ENCODE measurements around the gene ZNF76.
"Not testable (repeated sequence)": the region's sequence is repeated elsewhere in the genome, so short reads cannot be mapped to it uniquely, and the experiment has no call there.

ZNF76 gene

DNA sequence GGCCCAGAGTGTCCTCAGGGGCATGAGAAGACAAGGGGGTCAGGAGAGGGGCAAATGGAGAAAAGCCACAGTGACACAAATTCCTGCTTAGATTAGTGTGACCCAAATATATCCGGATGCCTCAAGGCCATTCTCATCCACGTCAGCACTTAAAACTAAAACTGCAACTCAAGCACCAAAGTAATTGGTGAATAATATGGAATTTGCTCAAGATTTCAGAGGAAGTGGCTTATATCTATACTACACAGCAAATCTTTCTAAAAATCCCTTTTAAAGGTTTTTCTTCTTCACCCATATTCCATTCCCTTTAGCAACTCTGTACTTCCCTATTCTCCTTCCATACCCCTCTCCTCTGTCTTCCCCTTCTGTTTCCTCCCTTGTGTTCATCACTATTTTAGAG, 53.3 kb downstream of the ZNF76 start:
- DNase-seq (ENCODE audit: low read depth): no peak

DNA sequence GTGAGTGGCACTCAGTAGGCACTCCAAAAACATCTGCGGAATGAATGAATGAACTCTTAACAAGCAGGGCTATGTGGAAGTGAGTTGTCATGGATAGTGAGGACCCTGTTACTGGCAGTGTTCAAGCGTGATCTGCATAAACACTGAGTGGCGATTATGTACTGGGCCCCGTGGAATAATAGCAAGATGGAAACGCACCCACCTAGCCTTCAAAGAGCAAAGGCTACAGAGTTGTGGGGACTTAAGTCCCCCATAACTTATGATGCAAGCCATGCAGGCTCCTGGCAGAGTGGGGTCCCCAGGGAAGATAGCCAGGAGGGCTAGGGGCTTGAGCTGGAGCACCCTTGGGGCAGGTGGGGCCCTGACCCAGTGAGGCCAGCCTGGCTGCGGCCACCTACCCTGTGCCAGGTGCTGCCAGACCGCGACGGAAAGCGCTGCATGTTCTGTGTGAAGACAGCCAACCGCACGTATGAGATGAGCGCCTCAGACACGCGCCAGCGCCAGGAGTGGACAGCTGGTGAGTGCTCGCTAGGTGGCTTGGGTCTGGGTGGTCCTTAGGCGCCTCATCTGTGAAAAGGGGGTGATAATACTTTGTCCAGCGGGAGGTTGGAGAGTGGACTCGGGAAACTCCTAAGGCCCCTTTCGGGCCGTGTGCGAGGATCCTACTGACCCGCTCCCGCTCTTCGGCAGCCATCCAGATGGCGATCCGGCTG, 58.1 kb downstream of the ZNF76 start:
- peak overlapping the region; percentile 53 for H3K4me3 ChIP-seq (ENCODE audit: low read depth, low read length)

More for the DNA sequence above, 53.3 kb downstream of the ZNF76 start:
- H3K4me3 ChIP-seq (ENCODE audit: low read depth, low read length): no peak overlapping the region

DNA sequence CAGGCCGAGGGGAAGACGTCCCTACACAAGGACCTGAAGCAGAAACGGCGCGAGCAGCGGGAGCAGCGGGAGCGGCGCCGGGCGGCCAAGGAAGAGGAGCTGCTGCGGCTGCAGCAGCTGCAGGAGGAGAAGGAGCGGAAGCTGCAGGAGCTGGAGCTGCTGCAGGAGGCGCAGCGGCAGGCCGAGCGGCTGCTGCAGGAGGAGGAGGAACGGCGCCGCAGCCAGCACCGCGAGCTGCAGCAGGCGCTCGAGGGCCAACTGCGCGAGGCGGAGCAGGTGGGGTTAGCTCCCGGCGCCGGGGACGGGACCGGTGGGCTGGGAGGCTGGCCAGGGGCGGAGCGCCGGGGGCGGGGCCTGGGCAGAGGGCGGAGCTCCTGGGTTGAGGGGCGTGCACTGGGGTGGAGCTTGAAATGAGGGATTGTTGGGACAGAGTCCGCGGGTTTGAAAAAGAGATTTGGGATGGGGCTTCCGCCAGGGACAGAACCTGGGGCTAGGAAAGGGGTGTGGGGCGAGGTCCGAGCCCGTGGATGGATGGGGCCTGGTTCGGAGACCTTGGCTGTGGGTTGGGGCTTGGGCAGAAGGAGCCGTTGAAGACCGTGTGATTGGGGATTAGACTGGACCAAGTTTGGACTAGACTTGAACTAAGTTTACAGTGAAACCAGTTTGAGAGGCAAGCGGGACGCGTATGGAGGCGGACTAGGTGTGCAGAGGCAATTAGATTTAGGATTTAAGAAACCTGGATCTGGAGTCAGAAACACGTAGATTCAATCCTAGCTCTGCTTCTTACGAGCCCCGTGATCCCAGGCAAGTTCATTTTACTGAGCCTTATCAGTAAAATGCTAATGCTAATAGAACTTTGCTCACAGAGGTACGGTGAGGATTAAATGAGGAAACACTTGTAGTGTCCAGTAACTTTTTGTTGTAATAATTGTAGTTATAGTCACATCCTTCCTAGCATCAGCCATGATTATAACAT, 58.9 kb downstream of the ZNF76 start:
- DNase-seq (ENCODE audit: low read depth): peak; percentile 56
- H3K4me3 ChIP-seq (ENCODE audit: low read depth, low read length): peak overlapping the region; percentile 53

More for the DNA sequence above, 58.1 kb downstream of the ZNF76 start:
- no peak for DNase-seq (ENCODE audit: low read depth)

DNA sequence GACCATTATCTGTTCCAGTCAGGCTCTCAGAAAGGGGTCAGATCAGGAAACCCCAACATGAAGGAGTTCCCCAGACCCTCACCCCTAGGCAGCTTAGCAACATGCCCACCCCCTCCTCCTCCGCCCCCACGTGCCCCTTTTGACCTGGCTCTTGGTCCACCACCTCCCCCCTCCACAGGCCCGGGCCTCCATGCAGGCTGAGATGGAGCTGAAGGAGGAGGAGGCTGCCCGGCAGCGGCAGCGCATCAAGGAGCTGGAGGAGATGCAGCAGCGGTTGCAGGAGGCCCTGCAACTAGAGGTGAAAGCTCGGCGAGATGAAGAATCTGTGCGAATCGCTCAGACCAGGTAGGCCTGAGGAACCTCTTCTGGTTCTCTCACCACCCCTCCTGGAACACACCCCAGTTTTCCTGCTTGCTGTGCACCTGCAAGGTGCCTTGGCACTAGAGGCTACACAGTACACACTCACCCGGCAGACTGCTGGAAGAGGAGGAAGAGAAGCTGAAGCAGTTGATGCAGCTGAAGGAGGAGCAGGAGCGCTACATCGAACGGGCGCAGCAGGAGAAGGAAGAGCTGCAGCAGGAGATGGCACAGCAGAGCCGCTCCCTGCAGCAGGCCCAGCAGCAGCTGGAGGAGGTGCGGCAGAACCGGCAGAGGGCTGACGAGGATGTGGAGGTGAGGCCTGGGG, 60.0 kb downstream of the ZNF76 start:
- no peak for DNase-seq (ENCODE audit: low read depth)
- H3K4me3 ChIP-seq (ENCODE audit: low read depth, low read length): no peak overlapping the region

DNA sequence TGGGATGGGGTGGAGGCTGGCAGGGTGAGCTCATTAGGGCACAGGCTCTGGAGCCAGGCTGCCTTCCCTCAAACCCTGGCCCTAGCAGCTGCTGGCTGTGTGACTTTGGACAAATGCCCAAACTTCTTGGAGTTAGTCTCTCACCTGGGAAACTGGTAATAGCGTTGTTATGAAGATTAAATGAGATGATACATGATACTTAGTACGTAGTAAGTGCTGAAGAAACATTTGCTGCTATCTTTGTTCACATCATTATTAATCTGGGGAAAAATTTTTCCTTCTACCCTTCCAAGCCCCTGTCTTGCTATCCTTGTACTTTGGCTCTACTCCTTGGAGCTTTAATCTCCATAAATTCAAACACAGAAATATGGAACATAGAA, 60.5 kb downstream of the ZNF76 start:
- H3K4me3 ChIP-seq (ENCODE audit: low read depth, low read length): no peak overlapping the region
- DNase-seq (ENCODE audit: low read depth): no peak

DNA sequence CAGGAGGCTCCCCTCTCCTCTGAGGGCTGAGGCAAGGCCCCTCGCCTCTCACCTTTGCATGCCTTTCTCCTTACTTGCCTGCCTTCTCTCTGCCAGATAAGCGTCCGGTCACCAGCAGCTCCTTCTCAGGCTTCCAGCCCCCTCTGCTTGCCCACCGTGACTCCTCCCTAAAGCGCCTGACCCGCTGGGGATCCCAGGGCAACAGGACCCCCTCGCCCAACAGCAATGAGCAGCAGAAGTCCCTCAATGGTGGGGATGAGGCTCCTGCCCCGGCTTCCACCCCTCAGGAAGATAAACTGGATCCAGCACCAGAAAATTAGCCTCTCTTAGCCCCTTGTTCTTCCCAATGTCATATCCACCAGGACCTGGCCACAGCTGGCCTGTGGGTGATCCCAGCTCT, 61.6 kb downstream of the ZNF76 start:
- no peak for DNase-seq (ENCODE audit: low read depth)
- H3K4me3 ChIP-seq (ENCODE audit: low read depth, low read length): no peak overlapping the region

DNA sequence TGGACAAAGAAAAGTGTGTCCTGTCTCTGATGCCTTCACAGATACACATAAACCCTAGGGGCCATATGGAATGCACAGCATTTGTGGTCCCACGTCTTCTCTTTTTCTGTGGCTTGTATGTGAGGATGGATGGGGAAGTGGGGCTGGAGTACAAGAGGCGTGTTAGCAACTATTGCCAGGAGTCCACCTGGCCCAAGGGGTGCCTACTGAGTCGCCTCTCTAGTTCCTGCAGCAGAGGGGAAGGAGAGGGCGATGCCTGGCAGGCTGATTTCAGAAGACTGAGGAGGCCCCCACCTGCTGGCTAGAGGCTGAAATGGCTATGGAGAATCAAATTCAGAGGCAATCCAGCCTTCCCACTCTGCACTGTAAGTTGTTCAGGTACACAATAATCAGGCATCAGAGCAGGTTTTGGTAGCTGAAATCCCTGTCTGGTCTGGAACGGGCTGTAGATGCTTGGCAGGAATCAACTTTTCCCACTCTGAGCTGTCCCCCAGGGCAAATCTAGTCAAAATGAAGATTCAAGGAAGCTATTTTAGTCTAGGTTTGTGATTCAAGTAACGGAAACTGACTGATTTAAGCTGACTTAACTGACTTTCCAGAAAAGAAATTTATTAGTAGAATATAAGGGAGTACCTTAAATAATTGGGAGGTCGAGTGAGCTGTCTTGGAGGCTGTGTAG, 68.0 kb downstream of the ZNF76 start:
- no peak overlapping the region for H3K4me3 ChIP-seq (ENCODE audit: low read depth, low read length)
- DNase-seq (ENCODE audit: low read depth): no peak

DNA sequence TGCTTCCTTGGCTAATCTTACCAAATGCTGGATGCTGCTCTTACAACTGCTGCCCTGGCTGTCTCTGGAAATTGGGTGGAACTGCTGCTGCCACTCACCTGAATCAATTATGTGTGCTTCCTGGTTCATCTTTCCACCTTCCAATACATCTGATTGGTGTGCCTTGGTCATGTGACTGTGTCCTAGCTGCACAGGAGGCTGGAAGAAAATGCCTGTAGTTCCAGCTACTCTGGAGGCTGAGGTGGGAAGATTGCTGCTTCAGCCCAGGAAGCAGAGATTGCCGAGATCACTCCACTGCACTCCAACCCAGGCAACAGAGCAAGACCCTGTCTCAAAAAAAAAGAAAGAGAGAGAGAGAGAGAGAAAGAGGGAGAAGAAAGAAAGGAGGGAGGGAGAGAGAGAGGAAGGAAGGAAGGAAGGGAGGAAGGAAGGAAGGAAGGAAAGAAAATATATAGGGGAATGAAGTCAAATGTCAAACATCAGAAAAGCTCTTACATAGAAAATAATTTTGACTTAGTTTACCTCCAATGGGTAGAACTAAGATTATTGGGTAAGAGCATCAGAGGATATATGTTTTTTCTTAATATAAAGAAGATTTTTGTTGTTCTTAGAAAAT, 68.7 kb downstream of the ZNF76 start:
- no peak for DNase-seq (ENCODE audit: low read depth)
- H3K4me3 ChIP-seq (ENCODE audit: low read depth, low read length): no peak overlapping the region

DNA sequence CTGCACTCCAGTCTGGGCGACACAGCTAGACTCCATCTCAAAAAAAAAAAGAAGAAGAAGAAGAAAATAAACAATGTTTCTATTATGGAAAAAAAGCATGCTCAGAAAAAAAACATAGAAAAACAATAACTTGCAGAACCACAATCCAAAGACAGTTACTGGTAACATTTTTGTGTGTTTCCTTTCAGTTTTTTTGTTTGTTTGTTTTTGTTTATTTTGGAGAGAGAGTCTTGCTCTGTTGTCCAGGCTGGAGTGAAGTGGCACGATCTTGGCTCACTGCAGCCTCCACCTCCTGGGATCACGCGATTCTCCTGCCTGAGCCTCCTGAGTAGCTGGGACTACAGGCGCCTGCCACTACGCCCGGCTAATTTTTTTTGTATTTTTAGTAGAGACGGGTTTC, 69.4 kb downstream of the ZNF76 start:
- not testable (repeated sequence) for DNase-seq (ENCODE audit: low read depth); H3K4me3 ChIP-seq (ENCODE audit: low read depth, low read length)

DNA sequence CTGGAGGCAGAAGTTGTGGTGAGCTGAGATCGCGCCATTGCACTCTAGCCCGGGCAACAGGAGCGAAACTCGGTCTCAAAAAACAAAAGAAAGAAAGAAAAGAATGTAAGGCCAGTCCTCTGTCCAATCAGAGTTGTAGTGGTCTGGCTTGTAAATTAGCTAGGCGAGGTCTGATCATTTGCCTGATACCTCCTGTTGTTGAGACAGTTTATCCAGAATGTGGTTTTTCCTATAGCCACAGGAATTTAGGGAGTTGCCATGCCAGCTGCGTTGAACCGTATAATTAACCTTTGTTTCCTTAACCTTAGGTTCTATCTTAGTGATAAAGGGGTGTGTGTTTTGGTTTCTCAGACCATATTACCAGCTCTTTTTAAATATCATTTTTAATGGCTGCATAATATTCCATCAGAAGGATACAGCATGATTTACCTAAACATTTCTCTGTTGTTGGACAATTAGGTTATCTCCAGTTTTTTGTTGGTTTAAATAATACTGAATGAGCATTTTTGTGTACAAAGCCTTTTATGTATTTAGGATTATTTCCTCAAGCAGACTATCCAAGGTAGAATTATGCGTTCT, 71.1 kb downstream of the ZNF76 start:
- no peak overlapping the region for H3K4me3 ChIP-seq (ENCODE audit: low read depth, low read length)
- DNase-seq (ENCODE audit: low read depth): no peak

DNA sequence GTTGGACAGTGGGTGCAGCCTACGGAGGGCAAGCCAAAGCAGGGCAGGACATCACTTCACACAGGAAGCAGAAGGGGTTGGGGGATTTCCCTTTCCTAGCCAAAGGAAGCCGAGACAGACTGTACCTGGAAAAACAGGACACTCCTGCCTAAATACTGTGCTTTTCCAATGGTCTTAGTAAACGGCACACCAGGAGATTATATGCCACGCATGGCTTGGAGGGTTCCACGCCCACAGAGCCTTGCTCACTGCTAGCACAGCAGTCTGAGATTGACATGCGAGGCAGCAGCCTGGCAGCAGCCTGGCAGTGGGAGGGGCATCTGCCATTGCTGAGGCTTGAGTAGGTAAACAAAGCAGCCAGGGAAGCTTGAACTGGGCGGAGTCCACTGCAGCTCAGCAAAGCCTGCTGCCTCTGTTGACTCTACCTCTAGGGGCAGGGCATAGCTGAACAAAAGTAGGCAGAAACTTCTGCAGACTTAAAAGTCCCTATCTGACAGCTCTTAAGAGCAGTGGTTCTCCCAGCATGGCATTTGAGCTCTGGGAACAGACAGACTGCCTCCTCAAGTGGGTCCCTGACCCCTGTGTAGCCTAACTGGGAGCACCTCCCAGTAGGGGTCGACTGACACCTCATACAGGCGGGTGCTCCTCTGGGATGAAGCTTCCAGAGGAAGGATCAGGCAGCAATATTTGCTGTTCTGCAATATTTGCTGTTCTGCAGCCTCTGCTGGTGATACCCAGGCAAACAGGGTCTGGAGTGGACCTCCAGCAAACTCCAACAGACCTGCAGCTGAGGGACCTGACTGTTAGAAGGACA, 72.7 kb downstream of the ZNF76 start:
- not testable (repeated sequence) for DNase-seq (ENCODE audit: low read depth); H3K4me3 ChIP-seq (ENCODE audit: low read depth, low read length)

DNA sequence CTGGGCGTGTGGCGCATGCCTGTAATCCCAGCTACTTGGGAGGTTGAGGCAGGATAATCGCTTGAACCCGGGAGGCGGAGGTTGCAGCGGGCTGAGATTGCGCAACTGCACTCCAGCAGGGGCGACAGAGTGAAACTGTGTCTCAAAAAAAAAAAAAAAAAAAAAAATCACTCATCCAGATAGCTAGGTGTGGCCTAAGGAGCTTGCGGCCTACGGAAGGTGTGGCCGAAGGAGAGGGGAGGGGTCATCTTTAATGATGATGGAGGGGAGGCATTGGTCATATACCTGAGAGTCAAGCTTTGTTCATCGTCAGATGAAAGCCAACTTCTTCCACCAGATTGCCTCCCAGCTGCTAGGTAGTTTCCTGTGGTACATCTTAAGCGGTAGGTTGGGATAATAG, 82.0 kb downstream of the ZNF76 start:
- no peak for DNase-seq (ENCODE audit: low read depth)
- H3K4me3 ChIP-seq (ENCODE audit: low read depth, low read length): no peak overlapping the region

DNA sequence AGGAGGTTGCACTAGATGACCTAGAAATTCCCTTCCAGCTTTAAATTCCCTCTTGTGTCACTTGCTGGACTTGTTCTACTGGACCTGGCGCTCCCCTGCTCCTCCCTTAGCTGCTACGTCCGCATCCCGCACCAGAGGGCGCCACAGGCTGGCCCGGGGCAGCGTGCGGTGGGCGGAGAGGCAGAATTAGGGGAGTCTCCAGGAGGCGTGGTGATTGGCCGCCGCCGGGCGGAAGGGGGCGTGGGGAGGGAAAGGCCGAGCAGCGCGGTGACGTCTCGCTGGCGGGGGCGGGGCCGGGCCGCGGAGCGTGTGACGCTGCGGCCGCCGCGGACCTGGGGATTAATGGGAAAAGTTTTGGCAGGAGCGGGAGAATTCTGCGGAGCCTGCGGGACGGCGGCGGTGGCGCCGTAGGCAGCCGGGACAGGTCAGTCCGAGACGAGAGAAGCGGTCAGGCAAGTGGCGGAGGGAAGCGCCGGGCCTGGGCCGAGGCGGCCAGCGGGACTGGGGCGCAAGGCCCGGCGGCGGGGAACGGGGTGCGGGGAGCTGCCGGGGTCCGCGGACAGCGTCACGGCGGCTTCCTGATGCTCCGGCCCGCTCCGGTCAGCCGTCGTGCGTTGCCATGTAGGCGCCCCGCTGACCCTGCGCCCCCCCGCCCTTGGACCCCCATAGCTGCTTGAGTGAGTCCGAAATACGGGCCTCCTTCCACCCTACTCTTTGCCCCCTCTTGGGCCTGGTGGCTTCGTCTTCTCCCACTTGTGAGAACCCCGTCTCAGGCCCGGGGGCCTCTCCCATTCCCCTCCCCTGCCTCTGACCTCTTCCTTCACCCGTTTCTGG, 82.9 kb downstream of the ZNF76 start, which contains the start of gene PPARD:
PPARD (plus strand) TSS at position 301 of the 834 bp plus-strand sequence. CDS start 68,530 bp downstream, outside the sequence.
- H3K4me3 ChIP-seq (ENCODE audit: low read depth, low read length): peak within 1 kb of the TSS; percentile 87
- peak; percentile 77 for DNase-seq (ENCODE audit: low read depth)

DNA sequence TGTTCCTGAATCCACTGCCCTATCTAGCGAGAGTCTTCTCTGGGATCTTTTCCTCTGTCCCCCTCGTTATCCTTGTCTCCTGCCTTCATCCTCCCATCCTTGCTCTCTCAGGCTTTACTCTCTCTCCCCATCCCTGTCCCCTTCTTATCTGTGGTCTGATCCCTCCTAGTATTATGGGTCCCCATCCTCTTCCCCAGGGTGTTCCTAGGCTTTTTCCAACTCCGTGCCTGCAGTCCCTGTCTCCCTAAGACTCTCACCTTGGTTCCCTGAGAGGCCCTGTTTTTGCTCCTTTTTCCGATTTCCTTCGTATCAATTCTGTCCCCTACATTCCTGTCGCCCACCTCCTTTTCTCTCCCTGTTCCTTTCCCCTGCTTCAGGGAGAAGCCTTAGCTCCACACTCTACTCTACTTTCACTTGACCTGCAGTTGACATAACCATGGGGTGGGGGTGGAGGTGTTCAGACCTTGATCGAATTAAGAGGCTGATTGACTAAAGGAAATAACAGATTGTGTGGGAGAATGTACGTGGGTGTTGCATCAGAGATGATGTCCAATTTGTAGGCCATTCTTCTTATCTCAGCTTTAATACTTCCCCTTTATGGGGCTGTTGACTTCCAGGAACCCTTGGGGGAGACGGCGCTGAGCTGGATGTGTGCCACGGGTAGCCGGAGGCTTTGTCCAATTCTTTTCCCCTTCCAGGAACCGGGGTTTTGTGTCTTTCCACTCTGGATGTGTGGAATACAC, 83.7 kb downstream of the ZNF76 start:
- DNase-seq (ENCODE audit: low read depth): no peak
- peak overlapping the region; percentile 87 for H3K4me3 ChIP-seq (ENCODE audit: low read depth, low read length)

DNA sequence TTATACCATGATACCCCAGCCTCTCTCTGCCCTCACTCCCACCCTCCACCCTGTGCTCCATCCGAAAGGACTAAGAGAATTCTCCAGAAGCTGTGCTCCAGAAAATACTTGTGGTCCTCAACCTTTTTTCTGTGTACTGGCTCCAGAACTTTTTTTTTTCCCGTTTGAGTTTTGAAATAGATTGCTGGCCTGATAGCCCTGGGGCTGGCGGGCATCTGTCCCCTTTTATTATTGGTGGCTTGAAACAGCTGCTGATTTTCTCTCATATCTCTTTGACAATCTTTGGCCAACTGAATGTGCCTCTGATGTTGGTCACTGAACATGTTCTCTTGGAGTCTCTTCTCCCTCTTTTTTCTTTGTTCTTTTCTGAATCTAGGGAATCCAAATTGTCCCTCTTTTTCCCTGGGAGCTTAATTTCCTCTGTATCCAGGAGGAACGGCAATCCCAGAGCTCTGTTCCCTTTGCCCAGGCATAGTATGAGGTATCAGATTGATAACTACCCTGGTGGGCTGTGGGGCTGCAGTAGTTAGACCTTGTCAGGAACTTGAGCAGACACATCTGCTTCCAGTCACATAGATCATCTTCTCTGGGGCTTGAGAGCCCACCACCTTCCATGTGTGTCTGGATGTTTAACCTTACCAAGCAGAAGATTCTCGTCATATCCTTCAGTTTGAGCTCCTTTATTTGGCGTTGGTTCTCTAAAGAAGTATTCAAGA, 84.5 kb downstream of the ZNF76 start:
- DNase-seq (ENCODE audit: low read depth): no peak
- H3K4me3 ChIP-seq (ENCODE audit: low read depth, low read length): peak overlapping the region; percentile 87

All from skeletal muscle cell (primary cell).